GM19351 (cell line): ENCODE data around the gene UGT2B10.
"Not testable (repeated sequence)": the region's sequence is repeated elsewhere in the genome, so short reads cannot be mapped to it uniquely, and the experiment has no call there.

Experiments used
- ATAC-seq: cut with Tn5 transposase; IDR thresholded peaks from one replicate; pipeline ENCODE4 v1.9.1; 2021; ENCODE audit warnings: mild to moderate bottlenecking, moderate library complexity; ENCODE audit not compliant: unreplicated experiment

The UGT2B10 gene

DNA sequence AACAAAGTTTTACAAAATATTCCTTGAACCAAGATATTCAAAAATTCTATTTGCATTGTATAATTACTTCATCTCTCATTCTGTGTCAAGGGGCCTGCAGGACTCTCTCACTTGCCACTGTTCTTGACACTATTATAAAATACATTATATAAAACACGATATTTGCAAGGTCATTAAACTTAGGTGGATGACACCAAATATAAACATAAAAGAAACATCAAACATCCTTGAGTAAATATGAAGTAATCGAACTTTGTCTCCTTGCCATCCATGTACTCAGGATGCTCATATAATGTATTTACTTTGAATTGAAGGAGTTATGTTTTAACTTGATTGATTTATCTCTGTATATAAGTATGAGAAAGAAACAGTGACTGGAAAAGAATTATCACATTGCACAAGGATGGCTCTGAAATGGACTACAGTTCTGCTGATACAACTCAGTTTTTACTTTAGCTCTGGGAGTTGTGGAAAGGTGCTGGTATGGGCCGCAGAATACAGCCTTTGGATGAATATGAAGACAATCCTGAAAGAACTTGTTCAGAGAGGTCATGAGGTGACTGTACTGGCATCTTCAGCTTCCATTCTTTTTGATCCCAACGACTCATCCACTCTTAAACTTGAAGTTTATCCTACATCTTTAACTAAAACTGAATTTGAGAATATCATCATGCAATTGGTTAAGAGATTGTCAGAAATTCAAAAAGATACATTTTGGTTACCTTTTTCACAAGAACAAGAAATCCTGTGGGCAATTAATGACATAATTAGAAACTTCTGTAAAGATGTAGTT lies at the start of gene UGT2B10:
TSS of gene UGT2B10 (plus strand) at position 378 of the 793 bp plus-strand sequence. CDS start at position 404, 26 bp downstream.
- not testable (repeated sequence) for ATAC-seq

GRCh38 chr4:68771836-68772235 lies 44.0 kb upstream of the UGT2B10 start:
- not testable (repeated sequence) for ATAC-seq

- no peak for ATAC-seq
Measured at GRCh38 chr4:68773699-68774098, 42.1 kb upstream of the UGT2B10 start.

GRCh38 chr4:68780232-68780631 lies 35.6 kb upstream of the UGT2B10 start:
- no peak for ATAC-seq

DNA sequence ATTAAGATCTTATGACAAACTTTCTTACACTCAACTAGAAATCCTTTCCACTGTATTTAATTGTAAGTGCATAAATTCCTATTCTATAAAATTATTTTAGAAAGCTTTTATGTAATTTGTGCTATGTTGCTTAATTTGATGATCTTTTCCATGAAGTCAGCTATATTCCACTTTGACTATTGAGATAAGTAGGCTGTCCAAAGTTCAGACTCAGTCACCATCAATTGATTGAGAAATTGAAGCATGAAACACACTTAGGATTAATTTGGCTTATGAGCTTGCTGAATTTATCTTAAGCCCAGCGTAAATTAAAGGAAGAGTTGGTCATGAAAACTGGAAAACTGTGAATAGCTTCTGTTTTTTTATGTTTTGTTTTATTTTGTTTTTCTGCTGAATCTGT lies 18.7 kb upstream of the UGT2B10 start:
- no peak for ATAC-seq

DNA sequence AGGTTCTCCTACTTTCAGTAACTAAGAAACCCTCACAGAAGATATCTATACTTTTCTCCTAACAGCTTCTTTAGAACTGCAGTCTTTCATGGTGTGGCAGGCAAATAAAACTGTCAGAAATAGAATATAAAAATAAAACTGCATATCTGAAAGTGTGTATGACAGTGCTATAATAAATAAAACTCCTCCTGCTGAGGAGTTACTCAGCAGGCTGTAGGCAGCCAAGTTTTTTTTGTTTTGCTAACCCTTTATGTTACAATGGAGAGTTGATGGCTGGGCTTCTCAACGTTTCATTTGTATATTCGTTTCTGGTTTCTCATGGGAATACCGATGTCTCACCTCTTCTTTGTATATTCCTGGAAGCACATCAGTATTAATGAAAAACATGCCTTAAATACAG lies 18.2 kb upstream of the UGT2B10 start:
- no peak for ATAC-seq

DNA sequence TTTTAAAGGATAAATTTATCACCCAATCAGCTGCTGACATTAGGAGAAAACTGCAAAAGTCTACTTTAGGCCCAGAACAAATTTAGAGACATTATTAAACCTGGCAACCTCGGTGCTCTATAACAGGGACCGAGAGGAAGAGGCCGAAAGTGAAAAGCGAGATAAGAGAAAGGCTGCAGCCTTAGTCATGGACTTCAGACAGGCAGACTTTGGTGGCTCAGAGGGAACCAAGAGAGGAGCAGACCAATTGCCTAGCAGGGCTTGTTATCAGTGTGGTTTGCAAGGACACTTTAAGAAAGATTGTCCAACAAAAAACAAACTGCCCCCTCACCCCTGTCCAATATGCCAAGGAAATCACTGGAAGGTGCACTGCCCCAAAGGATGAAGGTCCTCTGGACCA lies 12.8 kb upstream of the UGT2B10 start:
- ATAC-seq: no peak

- ATAC-seq: no peak
Measured at GRCh38 chr4:68808060-68808459, 7.7 kb upstream of the UGT2B10 start.

DNA sequence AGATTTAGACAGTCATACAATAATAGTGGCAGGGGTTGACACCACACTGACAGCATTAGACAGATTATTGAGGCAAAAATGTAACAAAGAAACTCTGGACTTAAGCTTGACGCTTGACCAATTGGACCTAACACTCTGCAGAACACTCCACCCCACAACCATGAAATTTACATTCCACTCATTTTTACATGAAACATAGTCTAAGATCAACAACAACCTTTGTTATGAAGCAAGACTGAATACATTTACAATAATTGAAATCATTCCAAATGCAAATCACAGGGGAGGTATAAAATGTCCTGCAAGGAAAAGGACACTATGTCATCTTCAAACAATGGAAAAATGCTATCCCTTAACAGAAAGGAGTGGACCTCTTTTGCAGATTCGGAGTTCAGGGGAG lies 4.9 kb upstream of the UGT2B10 start:
- no peak for ATAC-seq

GRCh38 chr4:68816410-68817265 lies 844 bp downstream of the UGT2B10 start:
- ATAC-seq: not testable (repeated sequence)

DNA sequence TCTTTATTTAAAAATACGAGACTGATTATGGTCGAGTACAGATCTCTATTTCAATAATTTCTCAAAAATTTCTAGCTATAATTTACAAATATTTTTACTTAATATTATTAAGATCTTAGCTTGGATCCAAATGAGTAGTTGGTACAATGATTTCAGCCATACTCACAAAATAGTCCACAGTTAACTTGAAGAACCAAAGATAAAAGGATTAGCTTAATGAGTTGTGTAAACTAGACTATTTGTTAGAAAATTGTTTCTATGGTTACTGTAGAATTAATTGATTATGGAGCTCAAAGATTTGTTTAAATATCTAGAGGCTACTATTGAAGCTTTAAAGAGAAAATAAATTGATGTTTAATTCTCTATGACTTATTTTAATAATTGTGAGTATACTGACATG lies 1.6 kb downstream of the UGT2B10 start:
- ATAC-seq: no peak

DNA sequence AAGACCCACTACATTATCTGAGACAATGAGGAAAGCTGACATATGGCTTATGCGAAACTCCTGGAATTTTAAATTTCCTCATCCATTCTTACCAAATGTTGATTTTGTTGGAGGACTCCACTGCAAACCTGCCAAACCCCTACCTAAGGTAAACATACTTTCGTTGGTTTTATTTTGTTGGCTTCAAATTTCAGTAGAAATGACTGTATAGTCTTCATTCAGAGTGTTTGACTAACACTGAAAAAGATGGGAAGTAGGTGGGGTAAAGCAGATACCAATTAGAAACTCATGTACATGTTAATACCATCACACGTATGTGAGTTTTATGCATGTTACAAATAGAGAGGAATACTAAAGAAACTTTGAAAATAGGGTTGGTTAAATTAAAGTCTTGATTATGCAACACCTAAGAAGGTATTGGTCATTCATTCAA lies 2.3 kb downstream of the UGT2B10 start:
- ATAC-seq: not testable (repeated sequence)

- no peak for ATAC-seq
Measured at GRCh38 chr4:68831642-68832041, 15.8 kb downstream of the UGT2B10 start.

DNA sequence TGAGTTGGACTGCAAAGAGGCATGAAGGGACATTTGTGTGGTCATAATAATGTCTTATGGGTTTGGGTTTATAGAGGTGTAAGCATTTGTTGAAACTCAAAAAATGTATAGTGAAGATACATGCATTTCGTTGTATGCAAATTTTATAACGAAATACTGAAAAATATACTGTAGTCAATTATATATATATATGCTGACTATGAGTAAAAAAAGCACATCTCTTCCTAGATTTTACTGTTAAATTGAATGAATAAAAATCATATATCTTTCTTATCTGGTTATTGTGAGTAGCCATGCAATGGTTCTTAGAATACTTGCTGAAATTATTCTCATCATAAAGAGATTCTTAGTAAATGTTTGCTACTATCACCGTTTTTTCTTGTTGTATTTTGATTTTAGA lies 34.5 kb downstream of the UGT2B10 start:
- ATAC-seq: no peak

- ATAC-seq: no peak
Measured at GRCh38 chr4:68855771-68856170, 40.0 kb downstream of the UGT2B10 start.

- ATAC-seq: no peak
Measured at GRCh38 chr4:68858039-68858438, 42.2 kb downstream of the UGT2B10 start.

DNA sequence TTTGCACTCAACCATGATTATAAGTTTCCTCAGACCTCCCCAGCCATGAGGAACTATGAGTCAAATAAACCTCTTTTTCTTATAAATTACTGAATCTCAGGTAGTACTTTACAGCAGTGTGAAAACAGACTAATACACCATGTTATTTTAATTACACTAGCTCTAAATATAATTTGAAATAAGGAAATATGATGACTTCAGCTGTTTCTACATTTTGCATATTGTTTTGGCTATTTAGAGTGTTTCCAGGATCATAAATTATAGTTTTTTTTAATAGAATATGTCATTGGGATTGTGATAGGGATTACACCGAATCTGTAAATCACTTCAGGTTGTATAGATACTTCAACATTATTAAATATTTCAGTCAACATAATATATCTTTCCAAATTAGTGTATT lies 43.9 kb downstream of the UGT2B10 start:
- no peak for ATAC-seq

DNA sequence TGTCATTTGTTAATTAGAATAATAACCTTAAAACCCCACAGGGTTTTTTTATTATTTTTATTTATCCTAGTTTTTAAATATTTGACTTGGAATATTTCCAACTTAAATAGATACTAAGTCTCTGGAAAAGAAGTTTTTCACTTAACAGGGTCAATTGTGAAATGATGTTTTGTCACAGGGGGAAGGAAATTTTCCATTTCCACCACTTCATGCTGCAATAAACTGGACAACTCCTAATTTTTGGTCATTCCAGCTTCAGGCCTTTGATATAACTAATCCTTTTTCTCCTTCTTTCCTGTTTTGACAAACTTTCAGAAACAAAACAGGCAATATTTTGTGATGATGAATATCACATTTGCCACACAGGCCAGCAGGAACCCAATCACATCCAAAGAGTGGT lies 45.3 kb downstream of the UGT2B10 start:
- no peak for ATAC-seq

DNA sequence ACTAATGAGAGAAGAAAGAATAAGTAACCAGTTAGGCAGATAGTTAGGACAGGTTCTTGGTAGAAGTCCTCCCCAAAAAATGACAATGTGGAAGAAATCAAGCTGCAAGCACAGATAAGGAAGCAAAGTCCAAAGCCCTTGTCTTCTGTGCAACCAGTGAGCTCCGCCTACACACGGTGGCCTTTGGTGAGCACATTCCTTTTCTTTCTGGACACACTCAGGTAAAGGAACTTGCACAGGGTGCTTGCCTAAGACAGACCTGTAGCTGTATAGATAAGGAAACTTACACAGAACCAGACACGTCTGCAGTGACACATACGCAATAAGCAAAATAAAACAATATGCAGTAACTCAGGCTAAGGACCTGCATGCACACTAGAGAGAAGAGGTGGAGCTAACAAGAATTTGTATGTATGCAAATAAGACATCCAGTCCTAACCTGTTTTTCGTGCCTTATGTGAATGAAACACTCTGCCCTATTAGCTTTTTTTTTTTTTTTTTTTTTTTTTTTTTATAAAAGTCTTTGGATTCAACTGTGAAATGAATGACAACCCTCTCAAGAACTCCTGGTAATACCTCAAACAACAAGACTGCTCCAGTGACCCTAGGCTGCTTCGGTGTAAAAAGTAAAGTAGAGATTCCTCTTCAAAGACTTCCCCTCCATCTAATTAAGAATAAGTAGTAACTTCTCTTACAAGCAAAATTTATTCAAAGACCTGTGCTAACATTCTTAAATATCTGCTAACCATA lies 48.8 kb downstream of the UGT2B10 start:
- no peak for ATAC-seq

DNA sequence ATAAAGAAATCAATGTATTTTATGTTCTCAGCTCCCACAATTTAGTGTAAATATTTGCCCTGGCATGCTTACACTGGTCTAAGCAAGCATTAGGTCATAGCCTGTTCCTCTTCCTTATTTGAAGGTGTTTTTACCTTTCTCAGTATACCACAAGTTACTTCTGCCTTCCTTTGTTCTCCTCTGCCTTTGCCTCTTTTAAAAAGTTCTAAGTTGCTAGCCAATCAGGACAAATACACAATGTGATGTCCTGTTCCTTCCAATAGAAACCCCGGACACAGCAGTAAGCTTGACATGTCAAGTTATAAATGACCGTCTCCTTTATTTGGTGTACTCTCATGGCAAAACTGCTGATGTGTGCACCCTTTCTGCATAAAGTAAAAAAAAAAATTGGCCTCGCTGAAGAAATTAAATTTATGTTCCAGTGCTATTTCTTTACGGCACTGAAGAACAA lies 49.4 kb downstream of the UGT2B10 start:
- ATAC-seq: no peak

DNA sequence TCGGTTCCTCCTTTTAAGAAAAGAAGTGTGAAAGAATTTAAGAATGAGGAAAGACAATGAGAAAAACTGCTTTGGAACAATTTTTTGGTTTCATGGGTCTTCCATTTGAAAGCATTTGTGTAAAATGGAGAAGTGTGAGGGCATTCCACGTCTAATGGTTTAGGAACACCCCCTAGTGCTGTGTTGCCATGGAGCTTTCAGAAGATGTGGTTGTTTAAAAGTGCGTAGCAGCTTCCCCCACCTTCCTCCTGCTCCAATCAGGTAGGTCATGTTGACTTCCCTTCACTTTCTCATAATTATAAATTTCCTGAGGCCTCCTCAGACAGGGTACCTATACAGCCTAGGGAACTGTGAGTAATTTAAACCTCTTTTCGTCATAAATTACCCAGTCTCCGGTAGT lies 50.0 kb downstream of the UGT2B10 start:
- no peak for ATAC-seq
